ENCODE measurements around the gene WDPCP. TPM values are rescaled to one million over a fixed set of nuclear protein-coding genes. Genes with fewer than 3 reads are reported as not detected.

WDPCP gene
- polyA plus RNA-seq, 1 donor from 2014 or later, result 8.9 TPM

DNA sequence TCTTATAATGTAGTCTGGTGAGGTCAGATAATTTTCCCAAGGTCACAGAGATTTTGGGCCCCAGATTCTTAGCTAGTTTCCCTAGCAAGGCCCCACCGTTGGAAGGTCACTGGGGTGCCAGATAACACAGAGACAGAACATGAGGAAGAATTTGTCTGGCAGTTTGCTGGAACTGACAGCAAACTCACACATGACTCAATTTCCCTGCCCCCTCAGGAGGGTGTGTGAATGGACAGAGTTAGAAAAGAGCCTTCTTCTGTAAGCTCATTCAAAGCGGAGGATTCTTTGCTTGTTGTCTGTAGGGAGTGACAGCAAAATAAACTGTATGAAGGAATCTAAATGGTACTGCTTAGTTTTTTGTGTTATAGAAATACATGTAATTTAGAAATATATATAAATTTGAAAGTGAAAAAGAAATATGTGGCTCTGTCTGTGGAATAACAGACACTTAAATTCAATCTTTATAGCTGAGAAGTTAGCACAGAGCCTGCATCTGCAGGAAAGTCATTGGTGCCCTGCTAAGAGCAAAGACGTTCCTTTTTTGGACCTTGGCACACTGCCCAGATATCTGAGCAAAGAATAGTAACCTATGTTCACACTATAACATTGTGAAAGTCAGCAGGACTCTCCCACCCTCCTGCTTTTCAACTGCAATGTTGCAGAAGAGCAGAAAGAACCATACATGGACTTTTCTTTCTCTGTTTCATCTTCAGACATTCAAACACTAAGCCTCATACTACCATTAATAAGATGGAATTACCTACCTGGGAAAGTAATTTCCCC, 2.5 kb upstream of the WDPCP start:
- no peak overlapping the region for H3K9ac ChIP-seq (ENCODE audit: low read length)
- H3K4me3 ChIP-seq (ENCODE audit: low read length), result peak overlapping the region; percentile 94
- no peak overlapping the region for H2AFZ ChIP-seq (ENCODE audit: low read depth, low read length)
- no peaks in the 10 kb centered on the region for H4K20me1 ChIP-seq (ENCODE audit: insufficient read depth)
- H3K36me3 ChIP-seq (ENCODE audit: insufficient read depth, low read length), result peaks cover 13% of the 10 kb centered on the region
- H3K9me2 ChIP-seq (ENCODE audit: insufficient read depth, low read length), result no peaks in the 10 kb centered on the region
- no peak overlapping the region for H3K27ac ChIP-seq (ENCODE audit: low read length)
- H3K79me2 ChIP-seq (replicated peaks; ENCODE audit: insufficient read depth, low read length), result peaks cover 56% of the 10 kb centered on the region
- H3F3A ChIP-seq (ENCODE audit: insufficient read depth, low read length, poor library complexity, severe bottlenecking), result no peaks in the 10 kb centered on the region
- H3K9me3 ChIP-seq (ENCODE audit: low read length), result no peaks in the 10 kb centered on the region
- TF ChIP-seq, protein P1, sequence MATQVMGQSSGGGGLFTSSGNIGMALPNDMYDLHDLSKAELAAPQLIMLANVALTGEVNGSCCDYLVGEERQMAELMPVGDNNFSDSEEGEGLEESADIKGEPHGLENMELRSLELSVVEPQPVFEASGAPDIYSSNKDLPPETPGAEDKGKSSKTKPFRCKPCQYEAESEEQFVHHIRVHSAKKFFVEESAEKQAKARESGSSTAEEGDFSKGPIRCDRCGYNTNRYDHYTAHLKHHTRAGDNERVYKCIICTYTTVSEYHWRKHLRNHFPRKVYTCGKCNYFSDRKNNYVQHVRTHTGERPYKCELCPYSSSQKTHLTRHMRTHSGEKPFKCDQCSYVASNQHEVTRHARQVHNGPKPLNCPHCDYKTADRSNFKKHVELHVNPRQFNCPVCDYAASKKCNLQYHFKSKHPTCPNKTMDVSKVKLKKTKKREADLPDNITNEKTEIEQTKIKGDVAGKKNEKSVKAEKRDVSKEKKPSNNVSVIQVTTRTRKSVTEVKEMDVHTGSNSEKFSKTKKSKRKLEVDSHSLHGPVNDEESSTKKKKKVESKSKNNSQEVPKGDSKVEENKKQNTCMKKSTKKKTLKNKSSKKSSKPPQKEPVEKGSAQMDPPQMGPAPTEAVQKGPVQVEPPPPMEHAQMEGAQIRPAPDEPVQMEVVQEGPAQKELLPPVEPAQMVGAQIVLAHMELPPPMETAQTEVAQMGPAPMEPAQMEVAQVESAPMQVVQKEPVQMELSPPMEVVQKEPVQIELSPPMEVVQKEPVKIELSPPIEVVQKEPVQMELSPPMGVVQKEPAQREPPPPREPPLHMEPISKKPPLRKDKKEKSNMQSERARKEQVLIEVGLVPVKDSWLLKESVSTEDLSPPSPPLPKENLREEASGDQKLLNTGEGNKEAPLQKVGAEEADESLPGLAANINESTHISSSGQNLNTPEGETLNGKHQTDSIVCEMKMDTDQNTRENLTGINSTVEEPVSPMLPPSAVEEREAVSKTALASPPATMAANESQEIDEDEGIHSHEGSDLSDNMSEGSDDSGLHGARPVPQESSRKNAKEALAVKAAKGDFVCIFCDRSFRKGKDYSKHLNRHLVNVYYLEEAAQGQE (IDR thresholded peaks at IDR 0.05; ENCODE audit: borderline replicate concordance), result no peak
- TF ChIP-seq RAD21 (conservative IDR thresholded peaks at IDR 0.05) (no peak), EZH2 (IDR thresholded peaks at IDR 0.05; ENCODE audit: borderline replicate concordance, insufficient read depth, low read length, poor library complexity, severe bottlenecking) (no peak), MXI1 (conservative IDR thresholded peaks at IDR 0.05; ENCODE audit: poor library complexity, severe bottlenecking) (no peak)
- no peaks in the 10 kb centered on the region for H3K27me3 ChIP-seq (ENCODE audit: insufficient read depth, low read depth, low read length)
- H3K4me2 ChIP-seq (ENCODE audit: low read length), result peak overlapping the region; percentile 76

DNA sequence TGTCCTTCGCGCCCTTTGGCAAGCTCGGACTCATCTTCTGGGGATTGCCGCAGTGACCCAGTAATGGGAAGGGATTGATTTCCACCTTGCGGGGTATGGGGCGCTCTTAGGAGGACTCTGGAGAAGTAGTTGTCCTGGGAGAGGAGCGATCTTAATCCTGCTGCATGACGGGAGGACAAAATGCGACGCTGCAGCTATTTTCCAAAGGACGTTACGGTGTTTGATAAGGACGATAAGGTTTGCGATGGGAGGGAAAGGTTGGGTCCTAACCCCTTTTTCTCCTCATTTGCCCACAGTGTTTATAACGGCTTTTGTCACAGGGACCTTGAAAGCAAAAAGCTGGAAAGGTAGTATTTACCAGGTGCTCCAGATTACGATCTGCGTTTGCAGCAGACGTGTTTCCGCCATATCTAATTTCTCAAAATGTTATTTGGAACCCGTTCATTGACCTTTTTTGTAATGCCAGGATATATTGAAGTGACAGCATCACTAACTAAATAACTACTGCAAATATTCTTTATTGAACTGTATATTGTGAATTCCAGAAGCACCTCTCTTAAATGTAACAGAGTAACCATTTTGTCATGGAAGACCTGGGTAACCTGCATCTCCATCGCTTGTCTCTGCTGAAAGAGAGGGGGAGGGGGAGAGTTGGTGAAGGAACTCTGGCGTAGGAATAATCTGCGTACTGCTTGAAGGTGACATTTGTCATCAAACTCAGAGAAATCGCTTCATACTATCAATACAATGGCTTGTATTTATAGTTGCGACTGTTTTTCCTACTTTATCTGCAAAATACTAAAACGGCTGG, 1.1 kb upstream of the WDPCP start:
- H2AFZ ChIP-seq (ENCODE audit: low read depth, low read length), result peak overlapping the region; percentile 98

More for the DNA sequence above, 1.1 kb upstream of the WDPCP start:
- peak overlapping the region; percentile 96 for H3K27ac ChIP-seq (ENCODE audit: low read length)
- peaks cover 48% of the 10 kb centered on the region for H3K79me2 ChIP-seq (replicated peaks; ENCODE audit: insufficient read depth, low read length)
- H3K9me3 ChIP-seq (ENCODE audit: low read length), result no peaks in the 10 kb centered on the region
- H3K27me3 ChIP-seq (ENCODE audit: insufficient read depth, low read depth, low read length), result no peaks in the 10 kb centered on the region
- TF ChIP-seq TAF1 (IDR thresholded peaks at IDR 0.05; ENCODE audit: low read depth) (no peak), EZH2 (IDR thresholded peaks at IDR 0.05; ENCODE audit: borderline replicate concordance, insufficient read depth, low read length, poor library complexity, severe bottlenecking) (no peak), SMC3 (conservative IDR thresholded peaks at IDR 0.05; ENCODE audit: poor library complexity) (no peak), RAD21 (conservative IDR thresholded peaks at IDR 0.05) (no peak), MXI1 (conservative IDR thresholded peaks at IDR 0.05; ENCODE audit: poor library complexity, severe bottlenecking) (no peak), POLR2AphosphoS5 (IDR thresholded peaks at IDR 0.05) (peak; percentile 53), EP300 (conservative IDR thresholded peaks at IDR 0.05; ENCODE audit: poor library complexity, severe bottlenecking) (no peak)
- TF ChIP-seq, protein P2, sequence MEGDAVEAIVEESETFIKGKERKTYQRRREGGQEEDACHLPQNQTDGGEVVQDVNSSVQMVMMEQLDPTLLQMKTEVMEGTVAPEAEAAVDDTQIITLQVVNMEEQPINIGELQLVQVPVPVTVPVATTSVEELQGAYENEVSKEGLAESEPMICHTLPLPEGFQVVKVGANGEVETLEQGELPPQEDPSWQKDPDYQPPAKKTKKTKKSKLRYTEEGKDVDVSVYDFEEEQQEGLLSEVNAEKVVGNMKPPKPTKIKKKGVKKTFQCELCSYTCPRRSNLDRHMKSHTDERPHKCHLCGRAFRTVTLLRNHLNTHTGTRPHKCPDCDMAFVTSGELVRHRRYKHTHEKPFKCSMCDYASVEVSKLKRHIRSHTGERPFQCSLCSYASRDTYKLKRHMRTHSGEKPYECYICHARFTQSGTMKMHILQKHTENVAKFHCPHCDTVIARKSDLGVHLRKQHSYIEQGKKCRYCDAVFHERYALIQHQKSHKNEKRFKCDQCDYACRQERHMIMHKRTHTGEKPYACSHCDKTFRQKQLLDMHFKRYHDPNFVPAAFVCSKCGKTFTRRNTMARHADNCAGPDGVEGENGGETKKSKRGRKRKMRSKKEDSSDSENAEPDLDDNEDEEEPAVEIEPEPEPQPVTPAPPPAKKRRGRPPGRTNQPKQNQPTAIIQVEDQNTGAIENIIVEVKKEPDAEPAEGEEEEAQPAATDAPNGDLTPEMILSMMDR (IDR thresholded peaks at IDR 0.05; ENCODE audit: poor library complexity, severe bottlenecking), result no peak
- TF ChIP-seq, protein P1 (IDR thresholded peaks at IDR 0.05; ENCODE audit: borderline replicate concordance), result peak; percentile 66
- H3K4me3 ChIP-seq (ENCODE audit: low read length), result peak overlapping the region; percentile 94
- H3K9me2 ChIP-seq (ENCODE audit: insufficient read depth, low read length), result no peaks in the 10 kb centered on the region
- H3F3A ChIP-seq (ENCODE audit: insufficient read depth, low read length, poor library complexity, severe bottlenecking), result no peaks in the 10 kb centered on the region
- H3K4me2 ChIP-seq (ENCODE audit: low read length), result peak overlapping the region; percentile 76
- H4K20me1 ChIP-seq (ENCODE audit: insufficient read depth), result no peaks in the 10 kb centered on the region
- peaks cover under 1% of the 10 kb centered on the region for H3K36me3 ChIP-seq (ENCODE audit: insufficient read depth, low read length)
- peak overlapping the region; percentile 93 for H3K9ac ChIP-seq (ENCODE audit: low read length)

Data from neural cell (in vitro differentiated cells).